A673 (cell line): ENCODE data around the gene TTC33.

Experiments
- EZH2 ChIP-seq: fragments of 200-600 bp; sonication (generic); IDR thresholded peaks from 2 replicates; pipeline ENCODE4 v1.6.1; 2017; ENCODE audit warnings: borderline replicate concordance, low read depth, mild to moderate bottlenecking, mixed read lengths, antibody characterized with exemption, low read length; ENCODE audit not compliant: poor library complexity, severe bottlenecking
- TF ChIP-seq, protein P1 (sequence below): fragments of 300-800, 200-600 bp; sonication (generic); conservative IDR thresholded peaks from 2 replicates; pipeline ENCODE4 v1.5.1; 2017; ENCODE audit warnings: low read depth, mild to moderate bottlenecking, antibody characterized with exemption, low read length, moderate library complexity, mixed read lengths

DNA sequence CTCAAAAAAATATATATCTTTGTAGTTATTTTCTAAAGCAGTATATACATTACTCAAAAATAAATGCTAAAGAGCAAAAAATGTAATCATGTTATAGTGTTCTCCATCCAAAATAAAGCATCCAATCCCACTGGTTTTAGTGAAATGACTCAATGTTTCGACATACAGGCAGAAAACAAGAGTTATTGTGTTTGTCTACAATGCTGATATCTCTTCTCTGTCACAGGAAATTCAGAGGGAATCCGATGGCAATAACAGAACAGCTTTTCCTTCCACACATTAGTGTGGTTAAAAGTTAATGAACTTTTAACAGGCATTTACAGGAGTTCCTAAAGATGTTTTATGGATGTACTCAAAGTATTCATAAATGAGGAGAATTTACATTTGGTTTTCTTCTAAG, 12.0 kb downstream of the TTC33 start:
- TF ChIP-seq, protein P1, sequence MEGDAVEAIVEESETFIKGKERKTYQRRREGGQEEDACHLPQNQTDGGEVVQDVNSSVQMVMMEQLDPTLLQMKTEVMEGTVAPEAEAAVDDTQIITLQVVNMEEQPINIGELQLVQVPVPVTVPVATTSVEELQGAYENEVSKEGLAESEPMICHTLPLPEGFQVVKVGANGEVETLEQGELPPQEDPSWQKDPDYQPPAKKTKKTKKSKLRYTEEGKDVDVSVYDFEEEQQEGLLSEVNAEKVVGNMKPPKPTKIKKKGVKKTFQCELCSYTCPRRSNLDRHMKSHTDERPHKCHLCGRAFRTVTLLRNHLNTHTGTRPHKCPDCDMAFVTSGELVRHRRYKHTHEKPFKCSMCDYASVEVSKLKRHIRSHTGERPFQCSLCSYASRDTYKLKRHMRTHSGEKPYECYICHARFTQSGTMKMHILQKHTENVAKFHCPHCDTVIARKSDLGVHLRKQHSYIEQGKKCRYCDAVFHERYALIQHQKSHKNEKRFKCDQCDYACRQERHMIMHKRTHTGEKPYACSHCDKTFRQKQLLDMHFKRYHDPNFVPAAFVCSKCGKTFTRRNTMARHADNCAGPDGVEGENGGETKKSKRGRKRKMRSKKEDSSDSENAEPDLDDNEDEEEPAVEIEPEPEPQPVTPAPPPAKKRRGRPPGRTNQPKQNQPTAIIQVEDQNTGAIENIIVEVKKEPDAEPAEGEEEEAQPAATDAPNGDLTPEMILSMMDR = no peak
- TF ChIP-seq EZH2 = no peak
